GM18507 (cell line): ENCODE results near the gene ANKS1B.
"Not testable (repeated sequence)": the region's sequence is repeated elsewhere in the genome, so short reads cannot be mapped to it uniquely, and the experiment has no call there.

Experiments
- DNase-seq: peaks from one replicate; pipeline ENCODE4 v3.0.0; 2011; ENCODE audit warnings: low read depth; ENCODE audit not compliant: insufficient read length; ENCODE audit errors: extremely low spot score
- FAIRE-seq: peaks from 2 replicates; lab custom pipeline; 2011; peaks lifted over from hg19 to GRCh38; lab: Jason Lieb, UNC

The ANKS1B gene

GRCh38 chr12:99260456-99260996 is 724.2 kb downstream of the ANKS1B start:
- no peak for FAIRE-seq

GRCh38 chr12:99259040-99259934 is 725.4 kb downstream of the ANKS1B start:
- FAIRE-seq: no peak
- DNase-seq: no peak

More at GRCh38 chr12:99260456-99260996, 724.2 kb downstream of the ANKS1B start:
- no peak for DNase-seq

- FAIRE-seq (no peak), DNase-seq (no peak)
Observed at GRCh38 chr12:99257672-99258071, 727.1 kb downstream of the ANKS1B start.

- FAIRE-seq: no peak
- DNase-seq: no peak
Observed at GRCh38 chr12:99253068-99253467, 731.7 kb downstream of the ANKS1B start.

GRCh38 chr12:99250091-99250490 is 734.6 kb downstream of the ANKS1B start:
- no peak for FAIRE-seq
- DNase-seq: no peak

- FAIRE-seq (no peak), DNase-seq (no peak)
Observed at GRCh38 chr12:99249543-99249942, 735.2 kb downstream of the ANKS1B start.

GRCh38 chr12:99237907-99238538 is 746.7 kb downstream of the ANKS1B start:
- FAIRE-seq, DNase-seq: not testable (repeated sequence)

GRCh38 chr12:99235381-99235780 is 749.4 kb downstream of the ANKS1B start:
- no peak for FAIRE-seq
- no peak for DNase-seq

GRCh38 chr12:99234702-99235101 is 750.0 kb downstream of the ANKS1B start:
- DNase-seq: no peak
- FAIRE-seq: no peak

- DNase-seq (no peak), FAIRE-seq (no peak)
Observed at GRCh38 chr12:99232324-99232723, 752.4 kb downstream of the ANKS1B start.

- DNase-seq (no peak), FAIRE-seq (no peak)
Observed at GRCh38 chr12:99231031-99231430, 753.7 kb downstream of the ANKS1B start.

- no peak for FAIRE-seq
- DNase-seq: no peak
Observed at GRCh38 chr12:99224237-99224636, 760.5 kb downstream of the ANKS1B start.

- DNase-seq (no peak), FAIRE-seq (no peak)
Observed at GRCh38 chr12:99223579-99223978, 761.2 kb downstream of the ANKS1B start.

GRCh38 chr12:99213047-99213446 is 771.7 kb downstream of the ANKS1B start:
- FAIRE-seq (no peak), DNase-seq (no peak)

- no peak for DNase-seq
- no peak for FAIRE-seq
Observed at GRCh38 chr12:99212275-99212674, 772.5 kb downstream of the ANKS1B start.

GRCh38 chr12:99205111-99205510 is 779.6 kb downstream of the ANKS1B start:
- FAIRE-seq (no peak), DNase-seq (no peak)

GRCh38 chr12:99201906-99202645 is 782.7 kb downstream of the ANKS1B start:
- no peak for DNase-seq
- no peak for FAIRE-seq

GRCh38 chr12:99200711-99201384 is 783.9 kb downstream of the ANKS1B start:
- DNase-seq (no peak), FAIRE-seq (no peak)

- DNase-seq (no peak), FAIRE-seq (no peak)
Observed at GRCh38 chr12:99195474-99195873, 789.3 kb downstream of the ANKS1B start.
